Caki2 (cell line): ENCODE measurements around the gene SLC66A1. TPM values are rescaled to one million over a fixed set of nuclear protein-coding genes. Genes with fewer than 3 reads are reported as not detected.

Source experiments
- DNase-seq: peaks from one replicate; pipeline ENCODE4 v3.0.0-alpha.2; 2015; ENCODE audit warnings: low read depth
- in situ Hi-C: cut with HindIII; loops from 2 replicates; pipeline ENCODE4 v1.10.0; 2016; ENCODE audit warnings: low sequenced_read_pairs, low pct_unique_long_range_greater_than_20kb, mixed read lengths
- total RNA-seq: library from RNA; depleted of rRNA; stranded (reverse); fragments of >200 nt; shearing (Covaris generic); gene quantifications from 2 replicates; pipeline ENCODE4 v1.2.3, GENCODE V29; 2014; ENCODE audit warnings: low replicate concordance

The SLC66A1 gene
- total RNA-seq, 1 experiment from 2014 or later = 35.2 TPM

GRCh38 chr1:19369396-19370090 is 57.4 kb downstream of the SLC66A1 start:
- in situ Hi-C loops = no loop called here
- DNase-seq = no peak

- in situ Hi-C loops = no loop called here
- no peak for DNase-seq
Measured at GRCh38 chr1:19370453-19371170, 58.5 kb downstream of the SLC66A1 start.

- no peak for DNase-seq
- in situ Hi-C loops = no loop called here
Measured at GRCh38 chr1:19371226-19372135, 59.4 kb downstream of the SLC66A1 start.

GRCh38 chr1:19372136-19372514 is 60.0 kb downstream of the SLC66A1 start:
- in situ Hi-C loops = no loop called here
- DNase-seq = no peak

- DNase-seq = no peak
- in situ Hi-C loops = no loop called here
Measured at GRCh38 chr1:19372602-19373001, 60.5 kb downstream of the SLC66A1 start.

GRCh38 chr1:19373211-19374082 is 61.3 kb downstream of the SLC66A1 start:
- DNase-seq = no peak
- in situ Hi-C loops = no loop called here

- in situ Hi-C loops = no loop called here
- DNase-seq = no peak
Measured at GRCh38 chr1:19374083-19374801, 62.1 kb downstream of the SLC66A1 start.

GRCh38 chr1:19374926-19375325 is 62.8 kb downstream of the SLC66A1 start:
- no peak for DNase-seq
- in situ Hi-C loops = no loop called here

- in situ Hi-C loops = no loop called here
- no peak for DNase-seq
Measured at GRCh38 chr1:19375631-19376400, 63.7 kb downstream of the SLC66A1 start.

GRCh38 chr1:19376428-19377372 is 64.6 kb downstream of the SLC66A1 start:
- no peak for DNase-seq

GRCh38 chr1:19377812-19378718 is 65.9 kb downstream of the SLC66A1 start:
- in situ Hi-C loops = no loop called here

More at GRCh38 chr1:19376428-19377372, 64.6 kb downstream of the SLC66A1 start:
- in situ Hi-C loops = no loop called here

More at GRCh38 chr1:19377812-19378718, 65.9 kb downstream of the SLC66A1 start:
- DNase-seq = no peak
